H1 (cell line): ENCODE results near the gene LRRTM4. TPM values are rescaled to one million over a fixed set of nuclear protein-coding genes. Genes with fewer than 3 reads are reported as not detected.

Experiments
- CTCF ChIA-PET: fragments of 300-600 bp; sonication (Branson Sonifier 250); formaldehyde crosslinking; loops from one replicate; lab custom pipeline; 2021; ENCODE audit not compliant: partially characterized antibody; lab: Charles Lee
- POLR2A ChIA-PET: fragments of 300-600 bp; sonication (Branson Sonifier 250); formaldehyde crosslinking; loops from one replicate; lab custom pipeline; 2021; ENCODE audit warnings: inconsistent platforms; ENCODE audit not compliant: partially characterized antibody; lab: Charles Lee
- DNase-seq, 2 experiments: peaks; one replicate each; pipeline versions ENCODE4 v3.0.0 to v3.0.0-alpha.2; 2010 to 2022; ENCODE audit warnings: low spot score in 2 of 2, low read depth in 1 of 2, mixed read lengths in 1 of 2
- FAIRE-seq: peaks from 2 replicates; lab custom pipeline; 2011; peaks lifted over from hg19 to GRCh38; lab: Jason Lieb, UNC
- H2AFZ ChIP-seq: 2 replicates; pipeline ENCODE4 v1.8.1; 2012; ENCODE audit warnings: low read length, inconsistent platforms
- H2AK5ac ChIP-seq: 2 replicates; pipeline ENCODE4 v1.6.1; 2013; ENCODE audit warnings: low read depth, low read length
- H2BK120ac ChIP-seq: replicated peaks from 2 replicates; pipeline ENCODE3; 2013; ENCODE audit warnings: low read depth, low read length, inconsistent platforms
- H2BK12ac ChIP-seq: 2 replicates; pipeline ENCODE4 v1.6.1; 2013; ENCODE audit warnings: low read depth, low read length
- H2BK15ac ChIP-seq: 2 replicates; pipeline ENCODE4 v1.6.1; 2013; ENCODE audit warnings: low read length
- H2BK20ac ChIP-seq: 2 replicates; pipeline ENCODE4 v1.6.1; 2013; ENCODE audit warnings: low read length
- H2BK5ac ChIP-seq: 2 replicates; pipeline ENCODE4 v1.6.1; 2013; ENCODE audit warnings: low read depth, low read length
- H3K14ac ChIP-seq: 2 replicates; pipeline ENCODE4 v1.6.1; 2013; ENCODE audit warnings: inconsistent platforms; ENCODE audit not compliant: insufficient read length
- H3K18ac ChIP-seq: 2 replicates; pipeline ENCODE4 v1.6.1; 2013; ENCODE audit warnings: low read length; ENCODE audit errors: extremely low read depth
- H3K23ac ChIP-seq: 2 replicates; pipeline ENCODE4 v1.6.1; 2013; ENCODE audit warnings: inconsistent platforms; ENCODE audit not compliant: insufficient read length
- H3K23me2 ChIP-seq: 2 replicates; pipeline ENCODE4 v1.6.1; 2013; ENCODE audit warnings: low read depth, low read length
- H3K27ac ChIP-seq: 2 replicates; pipeline ENCODE4 v1.6.1; 2011; ENCODE audit warnings: low read depth, low read length, inconsistent platforms
- H3K27me3 ChIP-seq, 4 experiments: replicated peaks in 1 of 4; 1 replicate in 1 of 4; 2 replicates in 3 of 4; pipeline versions ENCODE4 v1.6.1 to v1.8.1; 2011 to 2013; ENCODE audit warnings: low read length in 3 of 4, mild to moderate bottlenecking in 3 of 4, inconsistent platforms in 2 of 4, mixed read lengths in 2 of 4, moderate library complexity in 1 of 4; ENCODE audit not compliant: control insufficient read depth in 3 of 4, insufficient read depth in 3 of 4; ENCODE audit errors: extremely low read depth in 1 of 4
- H3K36me3 ChIP-seq, 4 experiments: 2 replicates each; pipeline versions ENCODE4 v1.6.1 to v1.8.1; 2011 to 2013; ENCODE audit warnings: mild to moderate bottlenecking in 4 of 4, low read length in 3 of 4, moderate library complexity in 2 of 4, control low read depth in 1 of 4, inconsistent platforms in 1 of 4; ENCODE audit not compliant: insufficient read depth in 4 of 4, control insufficient read depth in 2 of 4
- H3K4ac ChIP-seq: replicated peaks from 2 replicates; pipeline ENCODE3; 2013; ENCODE audit warnings: low read length, low read depth, mixed read lengths, inconsistent platforms; ENCODE audit not compliant: insufficient read length
- H3K4me1 ChIP-seq, 4 experiments: replicated peaks in 1 of 4; 1 replicate in 1 of 4; 2 replicates in 3 of 4; pipeline versions ENCODE4 v1.6.1 to v1.8.1; 2011 to 2013; ENCODE audit warnings: low read length in 3 of 4, inconsistent platforms in 2 of 4, mixed read lengths in 1 of 4; ENCODE audit not compliant: insufficient read depth in 4 of 4, control insufficient read depth in 3 of 4
- H3K4me2 ChIP-seq, 2 experiments: 2 replicates each; pipeline versions ENCODE4 v1.6.1 to v1.8.1; 2011 to 2013; ENCODE audit warnings: low read depth in 2 of 2, low read length in 2 of 2, control low read depth in 1 of 2, inconsistent platforms in 1 of 2, mild to moderate bottlenecking in 1 of 2; ENCODE audit not compliant: insufficient read depth in 1 of 2
- H3K4me3 ChIP-seq, 4 experiments: fragments of 200-600, 300-600 bp in 1 of 4; sonication (generic), shearing (Covaris generic), sonication (Bioruptor Twin) in 1 of 4; 2 replicates each; pipeline versions ENCODE4 v1.5.1 to v1.8.1; 2011 to 2016; ENCODE audit warnings: low read length in 4 of 4, low read depth in 3 of 4, control low read depth in 2 of 4, inconsistent platforms in 2 of 4, mild to moderate bottlenecking in 2 of 4, mixed read lengths in 1 of 4, moderate library complexity in 1 of 4; ENCODE audit not compliant: insufficient read depth in 2 of 4; ENCODE audit errors: extremely low read depth in 1 of 4
- H3K56ac ChIP-seq: replicated peaks from 2 replicates; pipeline ENCODE3; 2013; ENCODE audit warnings: low read depth, mild to moderate bottlenecking, mixed read lengths, low read length, inconsistent platforms; ENCODE audit not compliant: insufficient read length
- H3K79me1 ChIP-seq: 2 replicates; pipeline ENCODE4 v1.6.1; 2013; ENCODE audit warnings: low read depth, low read length, control low read depth
- H3K79me2 ChIP-seq, 2 experiments: 2 replicates each; pipeline versions ENCODE4 v1.6.1 to v1.8.1; 2012 to 2013; ENCODE audit warnings: low read length in 2 of 2, mild to moderate bottlenecking in 2 of 2, inconsistent platforms in 1 of 2; ENCODE audit not compliant: insufficient read depth in 2 of 2, control insufficient read depth in 1 of 2
- H3K9ac ChIP-seq, 4 experiments: replicated peaks in 1 of 4; 1 replicate in 1 of 4; 2 replicates in 3 of 4; pipeline versions ENCODE4 v1.6.1 to v1.8.1; 2011 to 2013; ENCODE audit warnings: low read depth in 3 of 4, low read length in 3 of 4, control low read depth in 2 of 4, mild to moderate bottlenecking in 2 of 4, moderate library complexity in 2 of 4, inconsistent platforms in 1 of 4; ENCODE audit errors: extremely low read depth in 1 of 4
- H3K9me3 ChIP-seq, 2 experiments: 2 replicates each; pipeline versions ENCODE4 v1.6.1 to v1.8.1; 2012 to 2013; ENCODE audit warnings: mild to moderate bottlenecking in 2 of 2, moderate library complexity in 2 of 2, control low read depth in 1 of 2, inconsistent platforms in 1 of 2, low read depth in 1 of 2, low read length in 1 of 2, mixed read lengths in 1 of 2; ENCODE audit not compliant: insufficient read depth in 2 of 2
- H4K20me1 ChIP-seq, 2 experiments: replicated peaks in 1 of 2; 2 replicates each; pipeline versions ENCODE3 to v1.8.1; 2011 to 2013; ENCODE audit warnings: inconsistent platforms in 2 of 2, low read length in 2 of 2, mild to moderate bottlenecking in 1 of 2; ENCODE audit not compliant: insufficient read depth in 2 of 2, control insufficient read depth in 1 of 2
- H4K5ac ChIP-seq: 2 replicates; pipeline ENCODE4 v1.6.1; 2013; ENCODE audit warnings: low read length, low read depth, mixed read lengths, inconsistent platforms; ENCODE audit not compliant: insufficient read length
- H4K8ac ChIP-seq: 2 replicates; pipeline ENCODE4 v1.8.0; 2013; ENCODE audit warnings: mild to moderate bottlenecking, moderate library complexity, low read length, inconsistent platforms; ENCODE audit not compliant: insufficient read depth; ENCODE audit errors: extremely low read depth
- H4K91ac ChIP-seq: replicated peaks from 2 replicates; pipeline ENCODE3; 2013; ENCODE audit warnings: low read length, mixed read lengths, inconsistent platforms; ENCODE audit not compliant: insufficient read length
- BRCA1 ChIP-seq: IDR thresholded peaks from 2 replicates; pipeline ENCODE4 v1.6.1; 2012; ENCODE audit warnings: low read depth, low read length, improper control_type of control experiment
- EGR1 ChIP-seq: IDR thresholded peaks from 2 replicates; pipeline ENCODE4 v1.6.1; 2011; ENCODE audit warnings: low read depth, low read length, borderline replicate concordance
- EZH2 ChIP-seq: fragments of 200-600 bp; sonication (generic); IDR thresholded peaks from 2 replicates; pipeline ENCODE4 v1.7.1; 2012; ENCODE audit warnings: low read depth, mild to moderate bottlenecking, moderate library complexity, low read length, inconsistent platforms; ENCODE audit not compliant: severe bottlenecking
- JUN ChIP-seq: IDR thresholded peaks from 2 replicates; pipeline ENCODE4 v1.6.1; 2011; ENCODE audit warnings: low read depth, mild to moderate bottlenecking, improper control_type of control experiment, low read length
- KDM4A ChIP-seq: IDR thresholded peaks from one replicate; pipeline ENCODE4 v1.7.1; 2012; ENCODE audit warnings: low read depth, mild to moderate bottlenecking, moderate library complexity, low read length, inconsistent platforms; ENCODE audit not compliant: severe bottlenecking
- PHF8 ChIP-seq: fragments of 200-600 bp; sonication (generic); conservative IDR thresholded peaks from 2 replicates; pipeline ENCODE4 v1.7.1; 2012; ENCODE audit warnings: low read depth, mild to moderate bottlenecking, inconsistent platforms, low read length, moderate library complexity
- POLR2A ChIP-seq, 2 experiments: IDR thresholded peaks; 1 replicate in 1 of 2; 2 replicates in 1 of 2; pipeline ENCODE4 v1.6.1; 2011; ENCODE audit warnings: low read depth in 2 of 2, low read length in 2 of 2, mild to moderate bottlenecking in 2 of 2; ENCODE audit errors: control extremely low read depth in 1 of 2
- POLR2AphosphoS5 ChIP-seq: IDR thresholded peaks from 2 replicates; pipeline ENCODE4 v1.6.1; 2011; ENCODE audit warnings: low read depth, low read length
- RFX5 ChIP-seq: IDR thresholded peaks from 2 replicates; pipeline ENCODE4 v1.6.1; 2011; ENCODE audit warnings: low read depth, low read length, improper control_type of control experiment, borderline replicate concordance
- RXRA ChIP-seq: IDR thresholded peaks from 2 replicates; pipeline ENCODE4 v1.6.1; 2011; ENCODE audit warnings: low read depth, mild to moderate bottlenecking, low read length, moderate library complexity; ENCODE audit not compliant: insufficient read depth
- SAP30 ChIP-seq: fragments of 300-600 bp; sonication (generic); IDR thresholded peaks from 2 replicates; pipeline ENCODE4 v1.7.1; 2012; ENCODE audit warnings: low read length, moderate library complexity, mild to moderate bottlenecking, inconsistent platforms; ENCODE audit not compliant: insufficient read depth, insufficient replicate concordance
- TAF1 ChIP-seq: IDR thresholded peaks from 2 replicates; pipeline ENCODE4 v1.6.1; 2011; ENCODE audit warnings: mild to moderate bottlenecking, low read depth, low read length
- TAF7 ChIP-seq: optimal IDR thresholded peaks from 2 replicates; pipeline ENCODE3; 2011; ENCODE audit warnings: low read depth, mild to moderate bottlenecking, inconsistent platforms, low read length, moderate library complexity, borderline replicate concordance
- TCF12 ChIP-seq: IDR thresholded peaks from 2 replicates; pipeline ENCODE4 v1.6.1; 2011; ENCODE audit warnings: low read depth, mild to moderate bottlenecking, low read length
- TEAD4 ChIP-seq: IDR thresholded peaks from 2 replicates; pipeline ENCODE4 v1.6.1; 2012; ENCODE audit warnings: low read depth, low read length, inconsistent platforms, mixed read lengths
- polyA plus RNA-seq, 7 experiments: library from polyadenylated mRNA; depleted of rRNA in 3 of 7; stranded (reverse) in 5 of 7; unstranded in 2 of 7; fragments of >200 nt in 5 of 7; fragments of 200-250 nt in 2 of 7; gene quantifications; 1 replicate in 5 of 7; 2 replicates in 1 of 7; 4 replicates in 1 of 7; pipeline versions ENCODE4 v1.2.1 to v1.2.3, GENCODE V29; 2011 to 2013; ENCODE audit warnings: missing spikeins in 2 of 7, mixed read lengths in 2 of 7
- total RNA-seq: library from RNA; stranded (reverse); fragmentation: NEBNext Ultra II Directional; extraction: Animal tissue kit (Norgen Biotek cat#: 25700); gene quantifications from 2 replicates; pipeline ENCODE4 v1.2.1, GENCODE V29; 2021
- TF ChIP-seq, protein P1 (sequence below): IDR thresholded peaks from 2 replicates; pipeline ENCODE4 v1.6.1; 2011; ENCODE audit warnings: low read length, improper control_type of control experiment

LRRTM4 gene
- total and polyA plus RNA-seq, 2 of the 8 experiments (the other 6 are each of a cell fraction or from before 2014, with no cell fraction given), result 3.6 to 9.5 TPM

DNA sequence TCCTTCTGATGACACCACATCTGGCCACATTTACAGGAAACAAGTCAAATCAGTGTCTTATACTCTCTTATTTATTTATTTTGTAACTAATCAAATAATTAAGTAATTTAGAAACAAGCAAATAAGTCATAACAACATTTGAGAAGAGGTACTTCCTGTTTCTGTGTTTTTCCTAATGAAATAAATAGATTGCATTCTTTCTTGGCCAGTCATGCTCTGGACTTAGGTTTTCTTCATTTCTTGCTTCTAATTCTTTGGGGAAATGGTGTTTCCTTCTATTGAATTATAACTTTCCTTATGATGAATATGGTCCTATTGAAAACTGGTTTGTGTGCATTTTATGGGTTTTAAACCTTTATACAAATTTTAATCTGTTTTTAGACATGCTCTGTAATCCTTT, 546.4 kb downstream of the LRRTM4 start:
- H3K36me3 ChIP-seq, result no peaks in the 10 kb centered on the region
- no peak overlapping the region for H2BK20ac ChIP-seq
- no peak overlapping the region for H3K56ac ChIP-seq
- no peaks in the 10 kb centered on the region for H3K79me1 ChIP-seq
- H4K20me1 ChIP-seq, result no peaks in the 10 kb centered on the region
- H2BK12ac ChIP-seq, result no peak overlapping the region
- H3K4me2 ChIP-seq, result no peak overlapping the region
- CTCF ChIA-PET, result no interaction called here
- no peak overlapping the region for H4K8ac ChIP-seq
- H3K79me2 ChIP-seq, result no peaks in the 10 kb centered on the region
- no peak overlapping the region for H2BK120ac ChIP-seq
- no peak overlapping the region for H3K18ac ChIP-seq
- no peak overlapping the region for H3K9ac ChIP-seq
- FAIRE-seq, result no peak
- no peak overlapping the region for H2BK5ac ChIP-seq
- H2BK15ac ChIP-seq, result no peak overlapping the region
- no peak overlapping the region for H2AFZ ChIP-seq
- DNase-seq, result no peak
- no peak overlapping the region for H3K23ac ChIP-seq
- no peaks in the 10 kb centered on the region for H3K27me3 ChIP-seq
- no peak overlapping the region for H3K14ac ChIP-seq
- no peak overlapping the region for H2AK5ac ChIP-seq
- H4K91ac ChIP-seq, result no peak overlapping the region
- no peaks in the 10 kb centered on the region for H3K4me1 ChIP-seq
- no peak overlapping the region for H3K4me3 ChIP-seq
- H3K23me2 ChIP-seq, result no peaks in the 10 kb centered on the region
- H3K4ac ChIP-seq, result no peak overlapping the region
- no peaks in the 10 kb centered on the region for H3K9me3 ChIP-seq
- POLR2A ChIA-PET, result no interaction called here
- H4K5ac ChIP-seq, result no peak overlapping the region
- H3K27ac ChIP-seq, result no peak overlapping the region
- TF ChIP-seq TCF12 (no peak), RFX5 (no peak), PHF8 (no peak), JUN (no peak), TEAD4 (no peak), EZH2 (no peak), EGR1 (no peak), POLR2AphosphoS5 (no peak), KDM4A (no peak), SAP30 (no peak), POLR2A (IDR thresholded peaks at IDR 0.05; ENCODE audit: control extremely low read depth in 1 of 2, low read depth in 2 of 2, low read length in 2 of 2) (no peak), TAF7 (no peak), BRCA1 (no peak), RXRA (no peak), TAF1 (no peak)
- TF ChIP-seq, protein P1, sequence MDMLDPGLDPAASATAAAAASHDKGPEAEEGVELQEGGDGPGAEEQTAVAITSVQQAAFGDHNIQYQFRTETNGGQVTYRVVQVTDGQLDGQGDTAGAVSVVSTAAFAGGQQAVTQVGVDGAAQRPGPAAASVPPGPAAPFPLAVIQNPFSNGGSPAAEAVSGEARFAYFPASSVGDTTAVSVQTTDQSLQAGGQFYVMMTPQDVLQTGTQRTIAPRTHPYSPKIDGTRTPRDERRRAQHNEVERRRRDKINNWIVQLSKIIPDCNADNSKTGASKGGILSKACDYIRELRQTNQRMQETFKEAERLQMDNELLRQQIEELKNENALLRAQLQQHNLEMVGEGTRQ, result no peak
